ENCODE data around the gene KLHL24.
"Not testable (repeated sequence)": the region's sequence is repeated elsewhere in the genome, so short reads cannot be mapped to it uniquely, and the experiment has no call there.

The KLHL24 gene

DNA sequence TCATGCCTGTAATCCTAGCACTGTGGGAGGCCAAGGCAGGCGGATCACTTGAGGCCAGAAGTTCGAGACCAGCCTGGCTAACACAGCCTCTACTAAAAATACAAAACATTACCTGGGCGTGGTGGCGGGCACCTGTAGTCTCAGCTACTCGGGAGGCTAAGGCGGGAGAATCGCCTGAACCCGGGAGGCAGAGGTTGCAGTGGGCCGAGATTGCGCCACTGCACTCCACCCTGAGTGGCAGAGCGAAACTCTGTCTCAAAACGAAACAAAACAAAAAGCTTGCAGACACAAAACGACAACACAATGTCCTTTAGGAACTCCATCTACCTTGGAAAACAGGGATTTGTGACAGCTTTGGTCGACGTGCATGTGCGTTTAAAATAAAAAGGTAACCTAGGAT, 716 bp upstream of the KLHL24 start:
- H3K9ac ChIP-seq, result no peak overlapping the region

DNA sequence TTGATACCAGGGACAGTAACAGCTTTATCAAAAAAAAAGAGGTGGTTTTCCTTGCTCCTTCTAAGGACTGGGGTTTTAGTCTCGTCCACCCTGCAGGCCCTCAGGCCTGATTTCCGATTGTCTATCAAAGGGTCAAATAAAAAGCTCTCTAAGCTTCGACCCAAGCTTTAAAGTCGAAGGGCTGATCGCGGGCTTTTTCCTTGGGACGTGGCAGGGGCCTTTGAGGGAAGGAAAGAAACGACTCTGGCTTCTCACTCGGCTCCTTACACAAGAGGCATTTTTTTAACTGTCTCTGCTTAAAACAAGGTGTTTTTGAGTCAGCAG, 354 bp upstream of the KLHL24 start:
- H3K79me2 ChIP-seq, result peaks cover 26% of the 10 kb centered on the region
- H3K4me1 ChIP-seq, result no peaks in the 10 kb centered on the region
- TF ChIP-seq, protein P1, sequence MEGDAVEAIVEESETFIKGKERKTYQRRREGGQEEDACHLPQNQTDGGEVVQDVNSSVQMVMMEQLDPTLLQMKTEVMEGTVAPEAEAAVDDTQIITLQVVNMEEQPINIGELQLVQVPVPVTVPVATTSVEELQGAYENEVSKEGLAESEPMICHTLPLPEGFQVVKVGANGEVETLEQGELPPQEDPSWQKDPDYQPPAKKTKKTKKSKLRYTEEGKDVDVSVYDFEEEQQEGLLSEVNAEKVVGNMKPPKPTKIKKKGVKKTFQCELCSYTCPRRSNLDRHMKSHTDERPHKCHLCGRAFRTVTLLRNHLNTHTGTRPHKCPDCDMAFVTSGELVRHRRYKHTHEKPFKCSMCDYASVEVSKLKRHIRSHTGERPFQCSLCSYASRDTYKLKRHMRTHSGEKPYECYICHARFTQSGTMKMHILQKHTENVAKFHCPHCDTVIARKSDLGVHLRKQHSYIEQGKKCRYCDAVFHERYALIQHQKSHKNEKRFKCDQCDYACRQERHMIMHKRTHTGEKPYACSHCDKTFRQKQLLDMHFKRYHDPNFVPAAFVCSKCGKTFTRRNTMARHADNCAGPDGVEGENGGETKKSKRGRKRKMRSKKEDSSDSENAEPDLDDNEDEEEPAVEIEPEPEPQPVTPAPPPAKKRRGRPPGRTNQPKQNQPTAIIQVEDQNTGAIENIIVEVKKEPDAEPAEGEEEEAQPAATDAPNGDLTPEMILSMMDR (IDR thresholded peaks at IDR 0.05), result no peak

More for the DNA sequence above, 716 bp upstream of the KLHL24 start:
- H3K79me2 ChIP-seq, result peaks cover 22% of the 10 kb centered on the region
- H3K27ac ChIP-seq, result peak overlapping the region; percentile 99
- H3K4me1 ChIP-seq, result no peaks in the 10 kb centered on the region
- TF ChIP-seq, protein P1 (IDR thresholded peaks at IDR 0.05), result no peak
- no peaks in the 10 kb centered on the region for H3K36me3 ChIP-seq (ENCODE audit: control insufficient read depth, insufficient read depth, low read length)
- no peaks in the 10 kb centered on the region for H3K9me3 ChIP-seq (ENCODE audit: control insufficient read depth, low read length)
- H3K4me2 ChIP-seq (ENCODE audit: low read length), result peak overlapping the region; percentile 77
- H2AFZ ChIP-seq, result peak overlapping the region; percentile 72
- H3K27me3 ChIP-seq (ENCODE audit: control insufficient read depth, insufficient read depth, low read length), result no peaks in the 10 kb centered on the region
- peak overlapping the region; percentile 99 for H3K4me3 ChIP-seq (ENCODE audit: low read depth, low read length)

DNA sequence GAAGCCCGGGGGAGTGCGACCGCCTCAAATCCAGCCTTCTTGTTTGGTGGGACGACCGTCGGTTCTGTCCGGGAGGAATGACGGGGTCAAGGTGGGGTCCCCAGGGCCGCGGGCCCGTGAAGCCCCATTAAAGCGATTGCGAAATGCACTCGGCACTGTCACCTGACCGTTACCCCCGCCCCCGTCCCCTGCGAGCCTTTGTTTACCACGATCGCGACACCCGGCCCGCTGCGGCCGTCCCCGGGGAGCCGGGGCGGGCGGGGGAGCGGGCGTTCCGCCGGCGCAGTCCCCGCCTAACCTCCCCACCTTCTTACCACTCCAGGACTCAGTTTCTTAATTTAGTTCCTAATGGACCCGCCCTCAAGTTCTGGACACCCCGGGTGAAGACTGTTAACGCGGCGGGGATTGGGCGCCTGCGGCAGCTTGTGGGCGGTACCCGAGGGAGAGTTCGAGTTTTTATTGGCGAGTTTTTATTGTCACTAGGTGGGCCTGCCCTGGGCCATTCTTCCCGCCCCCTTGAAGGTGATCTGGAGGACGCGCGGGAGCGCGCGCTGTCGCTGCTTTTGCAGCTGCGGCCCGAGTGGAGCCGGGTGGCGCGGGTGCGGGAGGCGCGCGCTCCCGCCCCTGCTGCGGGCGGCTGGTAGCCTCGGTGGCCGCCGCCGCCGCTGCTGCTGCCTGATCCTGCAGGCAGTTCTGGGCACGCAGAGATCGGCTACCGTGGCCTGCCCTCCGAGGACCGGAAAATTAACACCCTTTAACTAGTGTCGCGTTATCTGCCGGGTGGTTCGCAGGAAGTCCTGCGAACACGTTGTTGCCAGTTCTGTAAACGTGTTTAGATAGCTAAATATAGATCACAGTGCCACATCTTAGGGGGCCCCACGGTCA, 1.0 kb downstream of the KLHL24 start:
- TF ChIP-seq, protein P1 (IDR thresholded peaks at IDR 0.05), result no peak
- Histone ChIP-seq H3K9ac (peak overlapping the region; percentile 96), H3K4me3 (ENCODE audit: low read depth, low read length) (peak overlapping the region; percentile 99), H3K9me3 (ENCODE audit: control insufficient read depth, low read length) (no peaks in the 10 kb centered on the region), H3K36me3 (ENCODE audit: control insufficient read depth, insufficient read depth, low read length) (no peaks in the 10 kb centered on the region), H3K27ac (peak overlapping the region; percentile 99), H3K4me2 (ENCODE audit: low read length) (peak overlapping the region; percentile 77), H2AFZ (peak overlapping the region; percentile 72), H3K4me1 (no peaks in the 10 kb centered on the region), H3K27me3 (ENCODE audit: control insufficient read depth, insufficient read depth, low read length) (no peaks in the 10 kb centered on the region), H3K79me2 (peaks cover 36% of the 10 kb centered on the region)

More for the DNA sequence above, 354 bp upstream of the KLHL24 start:
- Histone ChIP-seq H3K27me3 (ENCODE audit: control insufficient read depth, insufficient read depth, low read length) (no peaks in the 10 kb centered on the region), H3K4me3 (ENCODE audit: low read depth, low read length) (peak overlapping the region; percentile 99), H2AFZ (peak overlapping the region; percentile 72), H3K9me3 (ENCODE audit: control insufficient read depth, low read length) (no peaks in the 10 kb centered on the region), H3K36me3 (ENCODE audit: control insufficient read depth, insufficient read depth, low read length) (no peaks in the 10 kb centered on the region), H3K9ac (no peak overlapping the region), H3K27ac (peak overlapping the region; percentile 99), H3K4me2 (ENCODE audit: low read length) (peak overlapping the region; percentile 77)

- peak overlapping the region; percentile 71 for H2AFZ ChIP-seq
- no peaks in the 10 kb centered on the region for H3K27me3 ChIP-seq (ENCODE audit: control insufficient read depth, insufficient read depth, low read length)
- H3K4me1 ChIP-seq, result no peaks in the 10 kb centered on the region
- H3K79me2 ChIP-seq, result peaks cover 41% of the 10 kb centered on the region
- peak overlapping the region; percentile 99 for H3K4me3 ChIP-seq (ENCODE audit: low read depth, low read length)
- peak overlapping the region; percentile 99 for H3K27ac ChIP-seq
- TF ChIP-seq, protein P1 (IDR thresholded peaks at IDR 0.05), result no peak
- H3K4me2 ChIP-seq (ENCODE audit: low read length), result peak overlapping the region; percentile 77
- no peaks in the 10 kb centered on the region for H3K9me3 ChIP-seq (ENCODE audit: control insufficient read depth, low read length)
- no peaks in the 10 kb centered on the region for H3K36me3 ChIP-seq (ENCODE audit: control insufficient read depth, insufficient read depth, low read length)
- peak overlapping the region; percentile 24 for H3K9ac ChIP-seq
These were observed 1.7 kb downstream of the KLHL24 start for GRCh38 chr3:183637106-183637486.

DNA sequence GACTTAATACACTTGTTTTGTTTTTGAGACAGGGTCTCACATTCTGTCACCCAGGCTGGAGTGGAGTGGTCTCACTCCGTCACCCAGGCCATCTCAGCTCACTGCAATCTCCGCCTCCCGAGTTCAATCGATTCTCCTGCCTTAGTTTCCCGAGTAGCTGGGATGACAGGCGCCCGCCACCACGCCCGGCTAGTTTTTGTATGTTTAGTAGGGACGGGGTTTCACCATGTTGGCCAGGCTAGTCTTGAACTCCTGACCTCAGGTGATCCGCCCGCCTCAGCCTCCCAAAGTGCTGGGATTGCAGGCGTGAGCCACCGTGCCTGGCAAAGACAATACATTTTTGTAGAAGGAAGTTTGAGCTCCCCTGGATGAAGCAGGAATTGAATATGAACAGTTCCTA, 2.2 kb downstream of the KLHL24 start:
- Histone ChIP-seq H3K27ac (peak overlapping the region; percentile 99), H3K4me2 (ENCODE audit: low read length) (peak overlapping the region; percentile 77), H3K4me3 (ENCODE audit: low read depth, low read length) (peak overlapping the region; percentile 99), H3K79me2 (peaks cover 41% of the 10 kb centered on the region)
- H3K27me3 ChIP-seq (ENCODE audit: control insufficient read depth, insufficient read depth, low read length); H2AFZ ChIP-seq; H3K4me1 ChIP-seq; H3K9ac ChIP-seq; H3K36me3 ChIP-seq (ENCODE audit: control insufficient read depth, insufficient read depth, low read length); H3K9me3 ChIP-seq (ENCODE audit: control insufficient read depth, low read length): not testable (repeated sequence)

Measured in parathyroid adenoma (tissue), 2 donors.